Metanephros (tissue), 1 donor: ENCODE measurements around the gene CTXND1. TPM values are rescaled to one million over a fixed set of nuclear protein-coding genes. Genes with fewer than 3 reads are reported as not detected.

Experiments
- total RNA-seq: library from RNA; depleted of rRNA; stranded (reverse); fragments of >200 nt; gene quantifications from one replicate; pipeline ENCODE4 v1.2.3, GENCODE V29; 2014

Gene CTXND1
- 5.2 TPM for total RNA-seq

GRCh38 chr15:80252121-80252518, at the start of gene CTXND1:
TSS of gene CTXND1 (minus strand) at chr15:80252213. CDS start at chr15:80201949, 50,264 bp downstream.

GRCh38 chr15:80152896-80153876, 98.8 kb downstream of the CTXND1 start, which contains the start of gene FAH:
TSS of gene FAH (plus strand) at chr15:80152999. CDS start at chr15:80153055, 56 bp downstream.

Other genes starting within 250 kb of the CTXND1 start
- 165 TPM for gene ZFAND6, start 192.5 kb downstream of the CTXND1 start, total RNA-seq
- 23.3 TPM for gene FAH, start 99.2 kb downstream of the CTXND1 start, total RNA-seq
- 42.5 TPM for gene ARNT2, start 152.2 kb upstream of the CTXND1 start, total RNA-seq